Fibroblast of lung (primary cell): ENCODE data around the gene TEC. TPM values are rescaled to one million over a fixed set of nuclear protein-coding genes. Genes with fewer than 3 reads are reported as not detected.

Source experiments
- DNase-seq, 2 donors: peaks; one replicate each; pipeline versions ENCODE4 v3.0.0 to v3.0.0-alpha.2; 2010; ENCODE audit warnings: low read depth in 2 of 2
- H2AFZ ChIP-seq: 2 replicates; pipeline ENCODE4 v1.5.1; 2012; ENCODE audit warnings: low read length, control low read depth, inconsistent platforms
- H3K27ac ChIP-seq: 2 replicates; pipeline ENCODE4 v1.5.1; 2011; ENCODE audit warnings: low read length, control low read depth; ENCODE audit not compliant: insufficient read depth
- H3K27me3 ChIP-seq: 2 replicates; pipeline ENCODE4 v1.5.1; 2011; ENCODE audit warnings: mild to moderate bottlenecking, low read length; ENCODE audit not compliant: control insufficient read depth, insufficient read depth
- H3K36me3 ChIP-seq: 2 replicates; pipeline ENCODE4 v1.5.1; 2011; ENCODE audit warnings: low read length; ENCODE audit not compliant: control insufficient read depth, insufficient read depth
- H3K4me1 ChIP-seq: 2 replicates; pipeline ENCODE4 v1.5.1; 2011; ENCODE audit warnings: low read length; ENCODE audit not compliant: control insufficient read depth, insufficient read depth; ENCODE audit errors: extremely low read depth
- H3K4me2 ChIP-seq: 2 replicates; pipeline ENCODE4 v1.5.1; 2011; ENCODE audit warnings: low read length, control low read depth; ENCODE audit not compliant: insufficient read depth; ENCODE audit errors: extremely low read depth
- H3K4me3 ChIP-seq, 4 experiments: fragments of 200-600 bp in 1 of 4; sonication (generic) in 1 of 4; replicated peaks in 1 of 4; 2 replicates each; pipeline ENCODE4 v1.5.1; 2011 to 2016; ENCODE audit warnings: low read length in 4 of 4, low read depth in 3 of 4, mild to moderate bottlenecking in 3 of 4, control low read depth in 2 of 4, inconsistent platforms in 1 of 4, mixed read lengths in 1 of 4; ENCODE audit not compliant: insufficient read depth in 1 of 4; ENCODE audit errors: control extremely low read depth in 1 of 4
- H3K79me2 ChIP-seq: 2 replicates; pipeline ENCODE4 v1.5.1; 2012; ENCODE audit warnings: mild to moderate bottlenecking, low read length, inconsistent platforms; ENCODE audit not compliant: control insufficient read depth, insufficient read depth
- H3K9ac ChIP-seq: 2 replicates; pipeline ENCODE4 v1.5.1; 2011; ENCODE audit warnings: mild to moderate bottlenecking, low read length, control low read depth; ENCODE audit not compliant: insufficient read depth
- H3K9me3 ChIP-seq: 2 replicates; pipeline ENCODE4 v1.5.1; 2012; ENCODE audit warnings: low read depth, low read length; ENCODE audit not compliant: control insufficient read depth, insufficient read depth
- H4K20me1 ChIP-seq: 2 replicates; pipeline ENCODE4 v1.5.1; 2011; ENCODE audit warnings: low read length; ENCODE audit not compliant: control insufficient read depth, insufficient read depth; ENCODE audit errors: extremely low read depth
- CTCF ChIP-seq, 2 donors: IDR thresholded peaks in 1 of 2; conservative IDR thresholded peaks in 1 of 2; 1 replicate in 1 of 2; 2 replicates in 1 of 2; pipeline ENCODE4 v1.5.1; 2011 to 2012; ENCODE audit warnings: low read length in 2 of 2, control low read depth in 1 of 2, inconsistent platforms in 1 of 2, low read depth in 1 of 2, mild to moderate bottlenecking in 1 of 2
- EZH2 ChIP-seq: IDR thresholded peaks from 2 replicates; pipeline ENCODE4 v1.5.1; 2012; ENCODE audit warnings: low read length, control low read depth, mild to moderate bottlenecking; ENCODE audit errors: missing control alignments
- polyA plus RNA-seq, 2 donors: library from polyadenylated mRNA; depleted of rRNA in 1 of 2; stranded (reverse) in 1 of 2; unstranded in 1 of 2; fragments of >200 nt; gene quantifications; 2 replicates each; pipeline ENCODE4 v1.2.1, GENCODE V29; 2011 to 2012; ENCODE audit warnings: missing spikeins in 1 of 2
- total RNA-seq: library from RNA; depleted of rRNA; stranded (reverse); fragments of >200 nt; gene quantifications from 2 replicates; pipeline ENCODE4 v1.2.1, GENCODE V29; 2014

TEC gene
- total and polyA plus RNA-seq, 2 donors (not counting 1 experiment from before 2014, with no cell fraction given) = 0.79 to 5.3 TPM

- Histone ChIP-seq H3K27ac (no peak overlapping the region), H4K20me1 (no peaks in the 10 kb centered on the region), H3K4me3 (no peak overlapping the region), H3K4me1 (peaks cover 5% of the 10 kb centered on the region), H3K9me3 (no peaks in the 10 kb centered on the region), H3K9ac (no peak overlapping the region), H2AFZ (no peak overlapping the region), H3K4me2 (no peak overlapping the region), H3K27me3 (no peaks in the 10 kb centered on the region), H3K79me2 (no peaks in the 10 kb centered on the region), H3K36me3 (no peaks in the 10 kb centered on the region)
- no peak for TF ChIP-seq EZH2
- no peak for TF ChIP-seq CTCF (conservative IDR thresholded peaks at IDR 0.05 in 1 of 2, IDR thresholded peaks at IDR 0.05 in 1 of 2; ENCODE audit: low read depth in 1 of 2, low read length in 2 of 2)
- peak in 1 of 2 donors; percentile 5 for DNase-seq
Observed at GRCh38 chr4:48175806-48176205, 93.8 kb downstream of the TEC start.

DNA sequence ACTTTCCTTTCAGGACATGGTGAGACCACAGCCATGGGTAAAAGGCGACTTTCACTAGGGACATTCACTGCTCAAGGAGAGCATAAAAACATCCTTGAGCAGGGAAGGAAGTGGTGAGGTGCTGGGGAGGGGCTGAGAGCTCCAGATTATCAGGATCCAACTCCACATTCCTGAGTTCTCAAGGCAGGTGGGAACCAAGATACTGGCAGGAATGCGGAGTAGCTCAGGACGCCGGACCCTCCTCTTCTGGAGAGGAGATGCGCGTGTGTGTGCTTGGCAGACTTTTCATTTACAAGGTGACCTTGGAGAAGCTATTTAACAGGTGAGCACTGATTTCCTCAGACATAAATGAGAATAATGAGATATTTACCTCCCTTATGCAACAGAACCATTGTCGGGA lies 94.3 kb downstream of the TEC start:
- Histone ChIP-seq H3K4me2 (no peak overlapping the region), H3K36me3 (no peaks in the 10 kb centered on the region), H4K20me1 (no peaks in the 10 kb centered on the region), H3K4me3 (no peak overlapping the region), H3K27me3 (no peaks in the 10 kb centered on the region), H3K27ac (no peak overlapping the region), H3K9ac (no peak overlapping the region), H3K4me1 (peaks cover 5% of the 10 kb centered on the region), H3K9me3 (no peaks in the 10 kb centered on the region), H3K79me2 (no peaks in the 10 kb centered on the region), H2AFZ (no peak overlapping the region)
- no peak for TF ChIP-seq CTCF (conservative IDR thresholded peaks at IDR 0.05 in 1 of 2, IDR thresholded peaks at IDR 0.05 in 1 of 2; ENCODE audit: low read depth in 1 of 2, low read length in 2 of 2)
- DNase-seq = no peak

DNA sequence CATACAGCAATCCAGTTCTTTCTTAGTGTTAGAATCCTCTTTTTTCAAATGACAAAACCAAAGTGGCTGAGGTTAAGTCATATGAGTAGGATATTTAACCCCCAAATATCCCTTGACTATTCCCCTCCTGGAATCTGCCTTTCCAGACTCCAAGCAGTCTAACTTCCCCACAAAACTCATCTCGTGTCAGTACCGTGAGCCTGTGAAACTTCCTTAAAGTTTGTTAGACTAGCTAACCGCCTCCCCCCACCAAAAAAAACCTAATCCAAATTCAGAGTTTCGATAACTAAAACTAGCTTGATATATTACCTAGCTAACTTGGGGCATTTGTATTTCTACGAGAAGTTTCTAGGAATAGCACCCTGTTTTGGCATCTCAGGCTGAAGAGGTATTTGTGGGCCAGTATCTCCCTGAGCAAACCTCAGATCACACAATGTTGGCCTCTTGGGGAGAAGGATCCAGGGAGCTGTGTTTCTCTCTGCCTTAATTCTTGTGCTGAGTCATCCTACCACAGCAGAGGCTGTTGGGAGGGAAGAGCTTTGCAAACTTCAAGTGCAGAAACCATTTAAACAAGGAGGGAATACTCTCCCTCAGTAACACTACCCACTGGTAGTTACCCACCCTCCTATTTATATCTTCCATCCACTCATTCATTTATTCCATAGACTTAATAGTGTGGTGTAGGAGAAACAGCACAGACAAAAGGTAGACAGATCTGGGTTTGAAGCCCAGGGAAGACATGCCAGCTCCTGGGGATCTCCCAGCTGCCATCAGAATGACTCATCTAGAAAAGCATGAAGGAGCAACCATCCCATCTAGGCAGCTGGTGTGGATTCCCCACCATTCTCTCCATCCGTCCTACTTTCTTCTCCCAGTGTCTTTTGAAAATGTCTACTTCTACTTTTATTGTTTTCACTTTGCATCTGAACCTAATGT lies 96.3 kb downstream of the TEC start:
- Histone ChIP-seq H3K27me3 (no peaks in the 10 kb centered on the region), H3K4me2 (peak overlapping the region; percentile 40), H3K36me3 (no peaks in the 10 kb centered on the region), H2AFZ (peak overlapping the region; percentile 48), H3K9me3 (no peaks in the 10 kb centered on the region), H3K27ac (peak overlapping the region; percentile 23), H3K79me2 (no peaks in the 10 kb centered on the region), H3K9ac (no peak overlapping the region), H3K4me1 (peaks cover 5% of the 10 kb centered on the region), H3K4me3 (no peak overlapping the region), H4K20me1 (no peaks in the 10 kb centered on the region)
- no peak for TF ChIP-seq CTCF (conservative IDR thresholded peaks at IDR 0.05 in 1 of 2, IDR thresholded peaks at IDR 0.05 in 1 of 2; ENCODE audit: low read depth in 1 of 2, low read length in 2 of 2)
- peak; percentile 52 to 68 for DNase-seq
